Hepatocyte (in vitro differentiated cells): ENCODE results near the gene EPHB1.
"Not testable (repeated sequence)": the region's sequence is repeated elsewhere in the genome, so short reads cannot be mapped to it uniquely, and the experiment has no call there.

Experiments used
- EZH2phosphoT487 ChIP-seq: fragments of 200-600 bp; sonication (generic); IDR thresholded peaks from one replicate; pipeline ENCODE4 v1.6.1; 2018; ENCODE audit warnings: antibody characterized with exemption, mild to moderate bottlenecking, low read depth, moderate library complexity; ENCODE audit not compliant: unreplicated experiment, severe bottlenecking
- TF ChIP-seq, protein P1 (sequence below): fragments of 200-600 bp; sonication (generic); IDR thresholded peaks from 2 replicates; pipeline ENCODE4 v1.5.1; 2016; ENCODE audit warnings: antibody characterized with exemption, mild to moderate bottlenecking; ENCODE audit not compliant: poor library complexity

DNA sequence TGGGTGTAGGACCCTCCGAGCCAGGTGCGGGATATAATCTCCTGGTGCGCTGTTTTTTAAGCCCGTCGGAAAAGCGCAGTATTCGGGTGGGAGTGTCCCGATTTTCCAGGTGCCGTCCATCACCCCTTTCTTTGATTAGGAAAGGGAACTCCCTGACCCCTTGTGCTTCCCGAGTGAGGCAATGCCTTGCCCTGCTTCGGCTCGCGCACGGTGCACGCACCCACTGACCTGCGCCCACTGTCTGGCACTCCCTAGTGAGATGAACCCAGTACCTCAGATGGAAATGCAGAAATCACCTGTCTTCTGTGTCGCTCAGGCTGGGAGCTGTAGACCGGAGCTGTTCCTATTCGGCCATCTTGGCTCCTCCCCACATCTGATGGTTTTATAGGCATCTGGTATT lies 210.6 kb downstream of the EPHB1 start:
- TF ChIP-seq, protein P1, sequence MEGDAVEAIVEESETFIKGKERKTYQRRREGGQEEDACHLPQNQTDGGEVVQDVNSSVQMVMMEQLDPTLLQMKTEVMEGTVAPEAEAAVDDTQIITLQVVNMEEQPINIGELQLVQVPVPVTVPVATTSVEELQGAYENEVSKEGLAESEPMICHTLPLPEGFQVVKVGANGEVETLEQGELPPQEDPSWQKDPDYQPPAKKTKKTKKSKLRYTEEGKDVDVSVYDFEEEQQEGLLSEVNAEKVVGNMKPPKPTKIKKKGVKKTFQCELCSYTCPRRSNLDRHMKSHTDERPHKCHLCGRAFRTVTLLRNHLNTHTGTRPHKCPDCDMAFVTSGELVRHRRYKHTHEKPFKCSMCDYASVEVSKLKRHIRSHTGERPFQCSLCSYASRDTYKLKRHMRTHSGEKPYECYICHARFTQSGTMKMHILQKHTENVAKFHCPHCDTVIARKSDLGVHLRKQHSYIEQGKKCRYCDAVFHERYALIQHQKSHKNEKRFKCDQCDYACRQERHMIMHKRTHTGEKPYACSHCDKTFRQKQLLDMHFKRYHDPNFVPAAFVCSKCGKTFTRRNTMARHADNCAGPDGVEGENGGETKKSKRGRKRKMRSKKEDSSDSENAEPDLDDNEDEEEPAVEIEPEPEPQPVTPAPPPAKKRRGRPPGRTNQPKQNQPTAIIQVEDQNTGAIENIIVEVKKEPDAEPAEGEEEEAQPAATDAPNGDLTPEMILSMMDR, result not testable (repeated sequence)
- not testable (repeated sequence) for TF ChIP-seq EZH2phosphoT487
